Measurements from ENCODE around the gene SCIMP.
A peak's percentile ranks its signal among the peaks of the same experiment; 100 is the strongest.

Gene SCIMP

GRCh38 chr17:5248821-5249479 is 14.3 kb upstream of the SCIMP start:
- no peak for TF ChIP-seq CTCF (IDR thresholded peaks at IDR 0.05)

- no peak for TF ChIP-seq CTCF (IDR thresholded peaks at IDR 0.05)
Observed at GRCh38 chr17:5247621-5248020, 13.0 kb upstream of the SCIMP start.

- TF ChIP-seq CTCF (IDR thresholded peaks at IDR 0.05), result no peak
Observed at GRCh38 chr17:5241861-5242671, 7.4 kb upstream of the SCIMP start.

- no peak for TF ChIP-seq CTCF (IDR thresholded peaks at IDR 0.05)
Observed at GRCh38 chr17:5238333-5238732, 3.7 kb upstream of the SCIMP start.

DNA sequence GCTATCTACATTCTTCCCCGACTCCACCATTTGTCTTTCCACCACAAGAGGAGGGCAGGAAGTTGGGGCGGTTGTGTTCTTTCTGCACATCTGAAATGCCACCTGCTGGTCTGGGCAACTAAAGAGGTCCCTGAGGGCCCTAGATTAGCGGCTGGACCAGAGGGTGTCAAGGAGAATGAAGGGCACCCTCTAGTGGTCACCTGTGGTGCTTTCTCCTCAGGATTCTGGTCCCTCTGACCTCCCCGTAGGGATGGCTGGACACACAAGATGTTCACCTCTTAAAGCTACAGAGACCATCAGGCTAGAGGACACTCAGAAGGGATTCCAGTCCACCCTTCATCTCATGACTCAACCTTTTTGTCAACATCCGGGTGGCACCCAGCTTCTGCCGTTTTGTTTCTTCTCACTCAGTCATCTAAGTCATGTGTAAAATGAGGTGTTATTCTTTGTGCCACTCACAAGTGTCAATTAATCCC is 2.9 kb upstream of the SCIMP start:
- peak; percentile 77 for TF ChIP-seq CTCF (IDR thresholded peaks at IDR 0.05)

DNA sequence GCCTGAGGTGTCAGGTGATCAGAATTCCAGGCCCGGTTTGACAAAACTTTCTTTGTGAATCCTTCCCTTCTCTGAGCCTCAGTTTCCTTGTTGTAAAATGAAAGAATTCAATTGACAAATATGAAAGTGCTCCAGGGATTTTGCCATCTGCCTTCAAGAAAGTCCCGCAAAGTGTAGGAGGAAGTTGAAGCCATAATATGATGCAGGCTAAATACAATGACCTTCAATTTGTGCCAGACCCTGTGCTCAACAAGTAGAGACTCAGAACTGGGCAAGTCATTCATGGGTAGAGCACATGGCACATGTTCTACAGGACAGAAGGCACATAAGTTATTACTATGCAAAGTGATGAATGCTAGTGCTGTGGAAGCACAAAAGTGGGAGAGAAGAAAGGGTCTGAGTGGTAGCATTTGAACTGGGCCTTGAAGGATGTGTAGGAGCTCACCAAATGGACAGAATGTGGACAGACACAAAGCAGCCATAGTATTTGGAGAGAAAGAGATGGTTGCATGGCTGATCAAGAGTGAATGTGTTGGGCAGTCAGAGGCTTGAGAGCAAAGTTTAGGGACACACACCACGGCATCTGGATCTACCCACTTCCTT is 2.4 kb upstream of the SCIMP start:
- TF ChIP-seq CTCF (IDR thresholded peaks at IDR 0.05), result no peak

- no peak for TF ChIP-seq CTCF (IDR thresholded peaks at IDR 0.05)
Observed at GRCh38 chr17:5226940-5227878, 7.5 kb downstream of the SCIMP start.
